ENCODE measurements around the gene RGS7. TPM values are rescaled to one million over a fixed set of nuclear protein-coding genes. Genes with fewer than 3 reads are reported as not detected.
A peak's percentile ranks its signal among the peaks of the same experiment; 100 is the strongest.
"Not testable (repeated sequence)": the region's sequence is repeated elsewhere in the genome, so short reads cannot be mapped to it uniquely, and the experiment has no call there.

RGS7 gene
- polyA plus RNA-seq, 6 donors from 2014 or later, result 0.29 to 2.9 (median 1.5) TPM

DNA sequence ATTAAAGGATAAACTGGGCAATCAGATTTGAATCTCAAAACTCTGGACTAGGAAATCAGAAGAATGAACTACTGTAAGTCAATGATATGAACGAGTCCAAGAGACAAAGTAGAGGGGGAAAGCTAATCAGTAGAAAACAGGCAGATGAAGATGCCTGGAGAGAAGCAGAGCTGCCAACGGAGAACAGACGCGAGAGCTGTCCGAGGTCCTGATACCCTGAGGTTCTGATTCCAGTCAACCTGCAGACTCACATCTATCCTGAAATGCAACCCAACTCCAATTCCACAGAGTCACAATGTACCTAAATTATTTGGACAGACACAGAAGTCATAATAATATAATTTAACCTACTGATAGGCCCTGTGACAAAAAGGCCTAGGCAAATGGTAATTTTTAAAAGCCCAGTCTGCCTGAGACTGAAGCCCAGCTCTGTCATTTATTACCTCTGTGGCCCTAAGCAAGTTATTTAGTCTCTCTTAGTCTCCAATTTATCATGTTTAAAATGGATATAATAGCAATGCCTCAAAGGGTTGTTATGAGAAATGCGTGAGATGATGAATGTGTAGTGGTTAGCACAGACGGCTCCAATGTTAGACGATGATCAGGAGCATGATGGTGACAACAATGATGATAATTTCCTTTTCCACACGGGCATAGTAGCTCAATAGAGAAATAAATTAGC is 33.4 kb downstream of the RGS7 start:
- H3K27me3 Mint-ChIP-seq, result peaks cover 0 to 15% (median 5%) of the 10 kb centered on the region in 3 donors
- ATAC-seq (ENCODE audit: low read depth in 2 of 2), result no peak
- peaks cover 0 to 5% (median 0%) of the 10 kb centered on the region in 7 donors for H3K9me3 Mint-ChIP-seq
- no peak overlapping the region for H3K4me3 Mint-ChIP-seq
- DNase-seq, result no peak
- H3K36me3 Mint-ChIP-seq, result peaks cover 0 to 6% of the 10 kb centered on the region in 2 donors
- peaks cover 3 to 6% (median 6%) of the 10 kb centered on the region in 3 donors for H3K4me1 Mint-ChIP-seq
- H3K27ac Mint-ChIP-seq, result no peak overlapping the region

DNA sequence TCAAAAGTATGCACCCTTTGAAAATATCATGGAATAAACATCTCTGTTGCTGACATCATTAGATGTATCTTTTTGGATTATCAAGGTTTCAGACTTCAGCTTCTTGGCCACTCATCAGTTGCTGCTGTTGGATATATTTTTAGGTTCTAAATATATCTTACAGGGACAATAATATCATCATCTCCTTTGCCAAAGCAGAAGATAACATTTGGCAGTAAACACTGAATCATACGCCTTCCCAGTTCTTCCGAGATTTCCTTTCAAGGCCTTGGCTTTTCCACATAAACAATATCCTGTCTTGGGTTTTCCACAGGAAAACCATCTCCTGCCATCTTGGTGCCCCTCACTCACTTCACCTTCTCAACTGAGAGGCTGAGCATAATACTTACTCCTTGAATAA is 39.3 kb downstream of the RGS7 start:
- Mint-ChIP-seq H3K4me1 (no peaks in the 10 kb centered on the region), H3K4me3 (no peak overlapping the region), H3K27me3 (peaks cover 0 to 15% (median 5%) of the 10 kb centered on the region in 3 donors), H3K36me3 (peaks cover 0 to 6% of the 10 kb centered on the region in 2 donors), H3K9me3 (peaks cover 0 to 5% (median 0%) of the 10 kb centered on the region in 7 donors), H3K27ac (no peak overlapping the region)
- no peak for ATAC-seq (ENCODE audit: low read depth in 2 of 2)
- no peak for DNase-seq

DNA sequence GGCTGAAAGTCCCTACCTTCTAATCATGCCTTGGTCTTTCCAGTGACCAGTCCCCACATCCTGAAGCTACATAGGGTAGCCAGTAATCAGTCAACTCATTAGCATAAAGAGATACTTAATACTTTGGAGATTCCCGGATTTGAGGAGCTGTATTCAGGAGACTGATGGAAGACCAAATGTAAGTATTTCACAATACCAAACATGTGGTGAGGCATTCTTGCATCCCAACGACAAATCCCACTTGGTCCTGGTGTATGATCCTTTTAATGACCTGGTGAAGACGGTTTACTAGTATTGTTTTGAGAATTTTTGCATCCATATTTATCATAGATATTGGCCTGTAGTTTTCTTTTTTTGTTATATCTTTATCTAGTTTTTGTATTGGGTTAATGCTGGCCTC is 40.6 kb downstream of the RGS7 start:
- Mint-ChIP-seq H3K9me3 (no peaks in the 10 kb centered on the region), H3K4me3 (no peak overlapping the region), H3K36me3 (peaks cover 0 to 6% of the 10 kb centered on the region in 2 donors), H3K27ac (no peak overlapping the region), H3K4me1 (no peaks in the 10 kb centered on the region), H3K27me3 (peaks cover 0 to 6% (median 0%) of the 10 kb centered on the region in 3 donors)
- ATAC-seq (ENCODE audit: low read depth in 2 of 2), result no peak
- DNase-seq, result no peak

GRCh38 chr1:241311056-241311746 is 45.8 kb downstream of the RGS7 start:
- DNase-seq, result no peak

GRCh38 chr1:241310451-241310850 is 46.6 kb downstream of the RGS7 start:
- no peaks in the 10 kb centered on the region for H3K27me3 Mint-ChIP-seq
- no peaks in the 10 kb centered on the region for H3K4me1 Mint-ChIP-seq
- peaks cover 0 to 2% (median 0%) of the 10 kb centered on the region in 7 donors for H3K9me3 Mint-ChIP-seq
- no peak for DNase-seq
- peak overlapping the region in 1 of 6 donors; percentile 41 for H3K27ac Mint-ChIP-seq
- ATAC-seq (ENCODE audit: low read depth in 2 of 2), result no peak
- H3K36me3 Mint-ChIP-seq, result no peaks in the 10 kb centered on the region
- no peak overlapping the region for H3K4me3 Mint-ChIP-seq

More at GRCh38 chr1:241311056-241311746, 45.8 kb downstream of the RGS7 start:
- Mint-ChIP-seq H3K27me3 (no peaks in the 10 kb centered on the region), H3K4me3 (no peak overlapping the region), H3K4me1 (no peaks in the 10 kb centered on the region), H3K27ac (peak overlapping the region in 1 of 6 donors; percentile 39), H3K9me3 (no peaks in the 10 kb centered on the region), H3K36me3 (no peaks in the 10 kb centered on the region)
- no peak for ATAC-seq (ENCODE audit: low read depth in 2 of 2)

DNA sequence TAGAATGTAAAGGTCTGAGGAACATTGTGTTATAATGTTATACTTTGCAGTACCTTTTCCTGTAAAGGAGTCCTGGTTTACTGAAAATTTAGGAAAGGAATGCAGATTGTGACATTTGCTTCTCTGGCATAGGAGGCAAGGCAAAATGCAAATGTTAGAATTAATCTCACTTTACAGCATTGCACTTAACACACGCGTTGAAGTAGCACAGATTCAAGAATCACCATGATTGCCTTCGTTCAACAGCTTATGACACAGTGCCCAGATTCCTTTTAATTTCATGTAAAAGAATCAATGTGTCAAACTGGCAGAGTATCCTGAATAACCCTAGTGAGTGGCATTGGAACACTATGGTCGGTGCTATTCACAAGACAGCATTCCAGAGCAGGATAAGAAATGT is 47.4 kb downstream of the RGS7 start:
- Mint-ChIP-seq H3K27ac (no peak overlapping the region), H3K4me3 (no peak overlapping the region), H3K27me3 (no peaks in the 10 kb centered on the region), H3K9me3 (peaks cover 0 to 10% (median 4%) of the 10 kb centered on the region in 7 donors), H3K36me3 (no peaks in the 10 kb centered on the region), H3K4me1 (no peaks in the 10 kb centered on the region)
- no peak for DNase-seq
- ATAC-seq (ENCODE audit: low read depth in 2 of 2), result no peak

- ATAC-seq (ENCODE audit: low read depth in 2 of 2), result no peak
- Mint-ChIP-seq H3K4me1 (no peaks in the 10 kb centered on the region), H3K9me3 (peaks cover 0 to 21% (median 13%) of the 10 kb centered on the region in 7 donors), H3K27ac (no peak overlapping the region), H3K4me3 (no peak overlapping the region), H3K27me3 (no peaks in the 10 kb centered on the region), H3K36me3 (peaks cover 0 to 2% of the 10 kb centered on the region in 2 donors)
- no peak for DNase-seq
These were observed 48.5 kb downstream of the RGS7 start for GRCh38 chr1:241308471-241308870.

GRCh38 chr1:241308011-241308410 is 49.0 kb downstream of the RGS7 start:
- Mint-ChIP-seq H3K27ac (peak overlapping the region in 1 of 6 donors; percentile 16), H3K4me3 (no peak overlapping the region), H3K36me3 (peaks cover 0 to 7% of the 10 kb centered on the region in 2 donors), H3K27me3 (no peaks in the 10 kb centered on the region), H3K9me3 (peaks cover 4 to 25% (median 17%) of the 10 kb centered on the region in 7 donors), H3K4me1 (no peaks in the 10 kb centered on the region)
- ATAC-seq (ENCODE audit: low read depth in 2 of 2) (no peak), DNase-seq (no peak)

DNA sequence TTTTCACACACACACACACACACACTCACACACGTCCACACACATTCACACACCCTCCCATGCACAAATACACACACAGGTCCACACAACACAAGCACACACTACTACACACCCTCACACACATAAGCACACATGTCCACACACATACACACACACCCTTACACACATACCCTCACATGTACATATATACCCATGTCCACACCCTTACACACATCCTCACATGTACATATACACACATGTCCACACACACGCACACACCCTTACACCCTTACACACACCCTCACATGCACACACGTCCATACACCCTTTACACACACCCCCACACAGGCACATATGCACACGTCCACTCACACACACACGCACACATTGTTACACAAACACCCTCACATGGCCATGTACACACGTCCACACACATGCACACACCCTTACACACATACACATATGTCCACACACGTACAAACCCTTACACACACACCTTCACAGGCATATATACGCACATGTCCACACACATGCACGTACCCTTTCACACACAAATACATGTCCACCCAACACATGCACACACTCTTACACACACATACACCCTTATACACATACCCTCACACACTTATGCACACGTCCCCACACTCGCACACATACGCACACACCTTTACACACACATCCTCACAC is 50.7 kb downstream of the RGS7 start:
- no peak overlapping the region for H3K27ac Mint-ChIP-seq
- peaks cover 9 to 31% (median 22%) of the 10 kb centered on the region in 7 donors for H3K9me3 Mint-ChIP-seq
- no peaks in the 10 kb centered on the region for H3K27me3 Mint-ChIP-seq
- ATAC-seq (ENCODE audit: low read depth in 2 of 2) (no peak), DNase-seq (no peak)
- no peak overlapping the region for H3K4me3 Mint-ChIP-seq
- H3K36me3 Mint-ChIP-seq, result peaks cover 0 to 16% of the 10 kb centered on the region in 2 donors
- H3K4me1 Mint-ChIP-seq, result no peaks in the 10 kb centered on the region

DNA sequence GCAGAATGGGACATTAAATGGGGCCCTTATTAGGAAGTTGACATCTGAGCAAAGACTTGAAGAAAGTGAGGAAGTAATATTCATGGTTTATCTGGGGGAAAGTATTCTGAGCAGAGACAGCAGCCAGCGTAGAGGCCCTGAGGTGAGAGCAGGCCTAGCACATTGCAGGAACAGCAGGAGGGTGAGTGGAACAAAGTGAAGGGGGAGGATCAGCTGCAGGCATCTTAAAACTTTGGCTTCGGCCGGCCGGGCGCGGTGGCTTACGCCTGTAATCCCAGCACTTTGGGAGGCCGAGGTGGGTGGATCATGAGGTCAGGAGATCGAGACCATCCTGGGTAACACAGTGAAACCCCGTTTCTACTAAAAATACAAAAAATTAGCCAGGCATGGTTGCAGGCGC is 55.0 kb downstream of the RGS7 start:
- not testable (repeated sequence) for H3K27ac Mint-ChIP-seq

GRCh38 chr1:241299347-241299746 is 57.7 kb downstream of the RGS7 start:
- peaks cover 0 to 16% of the 10 kb centered on the region in 2 donors for H3K36me3 Mint-ChIP-seq
- H3K27ac Mint-ChIP-seq, result no peak overlapping the region
- H3K27me3 Mint-ChIP-seq, result no peaks in the 10 kb centered on the region
- DNase-seq (no peak), ATAC-seq (ENCODE audit: low read depth in 2 of 2) (no peak)
- peaks cover 0 to 3% (median 0%) of the 10 kb centered on the region in 3 donors for H3K4me1 Mint-ChIP-seq
- H3K4me3 Mint-ChIP-seq, result no peak overlapping the region
- peaks cover 12 to 18% (median 16%) of the 10 kb centered on the region in 7 donors for H3K9me3 Mint-ChIP-seq

More for the DNA sequence above, 55.0 kb downstream of the RGS7 start:
- Mint-ChIP-seq H3K9me3 (peaks cover 9 to 31% (median 23%) of the 10 kb centered on the region in 7 donors), H3K36me3 (peaks cover 0 to 16% of the 10 kb centered on the region in 2 donors)
- DNase-seq; ATAC-seq (ENCODE audit: low read depth in 2 of 2); H3K27me3 Mint-ChIP-seq; H3K4me3 Mint-ChIP-seq; H3K4me1 Mint-ChIP-seq: not testable (repeated sequence)

DNA sequence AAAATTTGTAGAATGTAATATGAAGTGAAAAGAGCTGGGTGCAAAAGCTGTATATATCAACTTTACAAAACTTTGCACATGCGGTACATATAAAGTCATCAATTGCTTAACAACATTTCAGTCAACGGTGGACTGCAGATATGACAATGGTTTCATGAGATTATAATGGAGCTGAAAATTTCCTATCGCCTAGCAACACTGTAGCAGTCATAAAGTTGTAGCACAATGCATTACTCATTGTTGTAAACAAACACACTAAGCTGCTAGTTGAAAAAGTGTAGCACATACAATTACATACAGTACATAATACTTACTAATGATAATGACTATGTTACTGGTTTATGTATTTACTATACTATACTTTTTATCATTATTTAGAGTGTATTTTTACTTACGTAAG is 64.0 kb downstream of the RGS7 start:
- Mint-ChIP-seq H3K9me3 (peaks cover 0 to 12% (median under 1%) of the 10 kb centered on the region in 7 donors), H3K27ac (no peak overlapping the region), H3K4me1 (peaks cover 0 to 3% (median 0%) of the 10 kb centered on the region in 3 donors), H3K27me3 (peaks cover 0 to 7% (median 0%) of the 10 kb centered on the region in 3 donors), H3K36me3 (no peaks in the 10 kb centered on the region), H3K4me3 (no peak overlapping the region)
- DNase-seq (no peak), ATAC-seq (ENCODE audit: low read depth in 2 of 2) (no peak)

- not testable (repeated sequence) for H3K36me3 Mint-ChIP-seq; H3K27ac Mint-ChIP-seq; ATAC-seq (ENCODE audit: low read depth in 2 of 2); H3K27me3 Mint-ChIP-seq; H3K4me1 Mint-ChIP-seq; H3K4me3 Mint-ChIP-seq; DNase-seq
- H3K9me3 Mint-ChIP-seq, result peaks cover 0 to 13% (median 9%) of the 10 kb centered on the region in 7 donors
These were observed 65.5 kb downstream of the RGS7 start for GRCh38 chr1:241291548-241291947.
